Measurements from ENCODE around the gene INTS3.

- TF ChIP-seq CTCF (IDR thresholded peaks at IDR 0.05; ENCODE audit: extremely low read depth in 1 of 2, insufficient read depth in 1 of 2, low read depth in 1 of 2, low read length in 2 of 2) (no peak), POLR2A (IDR thresholded peaks at IDR 0.05; ENCODE audit: low read depth, low read length) (no peak), EZH2 (IDR thresholded peaks at IDR 0.05; ENCODE audit: borderline replicate concordance, low read depth, low read length, severe bottlenecking) (no peak)
- TF ChIP-seq, protein P1, sequence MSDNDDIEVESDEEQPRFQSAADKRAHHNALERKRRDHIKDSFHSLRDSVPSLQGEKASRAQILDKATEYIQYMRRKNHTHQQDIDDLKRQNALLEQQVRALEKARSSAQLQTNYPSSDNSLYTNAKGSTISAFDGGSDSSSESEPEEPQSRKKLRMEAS (IDR thresholded peaks at IDR 0.05; ENCODE audit: insufficient read depth, insufficient read length) = no peak
Observed at GRCh38 chr1:153795934-153796785, 68.3 kb downstream of the INTS3 start.
